AG10803 (cell line): ENCODE results near the gene MAG.

Source experiments
- DNase-seq: peaks from one replicate; pipeline ENCODE4 v3.0.0; 2010; ENCODE audit warnings: low read depth
- H3K4me3 ChIP-seq: 2 replicates; pipeline ENCODE4 v1.5.1; 2011; ENCODE audit warnings: mild to moderate bottlenecking, low read length, control low read depth
- TF ChIP-seq, protein P1 (sequence below): conservative IDR thresholded peaks from 2 replicates; pipeline ENCODE4 v1.5.1; 2011; ENCODE audit warnings: mild to moderate bottlenecking, low read length, control low read depth, inconsistent platforms

Gene MAG

DNA sequence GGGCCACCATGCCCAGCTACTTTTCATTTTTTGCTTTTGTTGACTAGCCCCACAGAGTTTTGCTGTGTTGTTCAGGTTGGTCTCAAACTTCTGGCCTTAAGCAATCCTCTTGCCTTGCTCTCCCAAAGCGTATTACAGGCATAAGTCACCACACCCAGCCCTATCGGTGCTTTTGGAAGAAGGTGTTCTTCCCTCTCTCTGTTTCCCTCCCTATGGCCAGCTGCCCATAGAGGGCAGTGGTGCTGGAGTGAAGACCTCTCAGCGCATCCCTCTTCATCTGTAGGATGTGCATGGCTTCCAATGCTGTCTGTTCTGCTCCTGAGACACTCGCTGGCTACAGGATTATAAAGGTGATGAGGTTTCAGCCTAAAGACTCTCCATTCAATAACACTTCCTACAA lies 35.7 kb downstream of the MAG start:
- TF ChIP-seq, protein P1, sequence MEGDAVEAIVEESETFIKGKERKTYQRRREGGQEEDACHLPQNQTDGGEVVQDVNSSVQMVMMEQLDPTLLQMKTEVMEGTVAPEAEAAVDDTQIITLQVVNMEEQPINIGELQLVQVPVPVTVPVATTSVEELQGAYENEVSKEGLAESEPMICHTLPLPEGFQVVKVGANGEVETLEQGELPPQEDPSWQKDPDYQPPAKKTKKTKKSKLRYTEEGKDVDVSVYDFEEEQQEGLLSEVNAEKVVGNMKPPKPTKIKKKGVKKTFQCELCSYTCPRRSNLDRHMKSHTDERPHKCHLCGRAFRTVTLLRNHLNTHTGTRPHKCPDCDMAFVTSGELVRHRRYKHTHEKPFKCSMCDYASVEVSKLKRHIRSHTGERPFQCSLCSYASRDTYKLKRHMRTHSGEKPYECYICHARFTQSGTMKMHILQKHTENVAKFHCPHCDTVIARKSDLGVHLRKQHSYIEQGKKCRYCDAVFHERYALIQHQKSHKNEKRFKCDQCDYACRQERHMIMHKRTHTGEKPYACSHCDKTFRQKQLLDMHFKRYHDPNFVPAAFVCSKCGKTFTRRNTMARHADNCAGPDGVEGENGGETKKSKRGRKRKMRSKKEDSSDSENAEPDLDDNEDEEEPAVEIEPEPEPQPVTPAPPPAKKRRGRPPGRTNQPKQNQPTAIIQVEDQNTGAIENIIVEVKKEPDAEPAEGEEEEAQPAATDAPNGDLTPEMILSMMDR: no peak
- H3K4me3 ChIP-seq: no peak overlapping the region
- no peak for DNase-seq

GRCh38 chr19:35328851-35329285 lies 36.9 kb downstream of the MAG start, which contains the start of gene CD22:
Gene CD22, plus strand, starts transcription at chr19:35329187. Its CDS starts 2,854 bp downstream, at chr19:35332041.
- no peak within 1 kb of the TSS for H3K4me3 ChIP-seq
- DNase-seq: no peak
- TF ChIP-seq, protein P1: no peak

GRCh38 chr19:35329323-35329722 lies 37.4 kb downstream of the MAG start:
- DNase-seq: no peak
- H3K4me3 ChIP-seq: no peak overlapping the region
- TF ChIP-seq, protein P1: no peak

GRCh38 chr19:35330475-35330874 lies 38.5 kb downstream of the MAG start:
- H3K4me3 ChIP-seq: no peak overlapping the region
- DNase-seq: no peak
- TF ChIP-seq, protein P1: no peak

DNA sequence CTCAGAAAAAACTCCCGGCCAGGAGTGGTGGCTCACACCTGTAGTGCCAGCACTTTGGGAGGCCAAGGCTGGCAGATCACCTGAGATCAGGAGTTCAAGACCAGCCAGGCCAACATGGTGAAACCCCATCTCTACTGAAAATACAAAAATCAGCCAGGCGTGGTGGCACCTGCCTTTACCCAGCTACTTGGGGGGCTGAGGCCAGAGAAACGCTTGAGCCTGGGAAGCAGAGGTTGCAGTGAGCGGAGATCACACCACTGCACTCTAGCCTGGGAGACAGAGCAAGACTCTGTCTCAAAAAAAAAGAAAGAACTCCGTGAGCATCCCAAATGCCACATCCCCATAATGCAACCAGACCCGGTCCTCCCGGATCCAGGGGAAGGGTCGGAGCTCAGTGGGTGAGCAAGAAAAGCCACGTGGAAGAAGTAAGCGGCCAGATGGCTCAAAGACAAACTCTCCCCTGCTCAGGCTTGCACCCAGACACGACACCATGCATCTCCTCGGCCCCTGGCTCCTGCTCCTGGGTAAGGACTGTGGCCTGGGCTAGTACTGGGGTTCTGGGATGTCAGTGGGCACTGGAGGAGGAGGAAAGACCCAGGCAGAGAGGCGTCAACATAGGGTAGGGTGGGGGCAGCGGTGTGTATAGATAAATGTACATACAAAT lies 39.7 kb downstream of the MAG start:
- no peak overlapping the region for H3K4me3 ChIP-seq
- no peak for DNase-seq
- TF ChIP-seq, protein P1: no peak

- TF ChIP-seq, protein P1: no peak
- H3K4me3 ChIP-seq: no peak overlapping the region
- DNase-seq: no peak
Observed at GRCh38 chr19:35332817-35333216, 40.9 kb downstream of the MAG start.

DNA sequence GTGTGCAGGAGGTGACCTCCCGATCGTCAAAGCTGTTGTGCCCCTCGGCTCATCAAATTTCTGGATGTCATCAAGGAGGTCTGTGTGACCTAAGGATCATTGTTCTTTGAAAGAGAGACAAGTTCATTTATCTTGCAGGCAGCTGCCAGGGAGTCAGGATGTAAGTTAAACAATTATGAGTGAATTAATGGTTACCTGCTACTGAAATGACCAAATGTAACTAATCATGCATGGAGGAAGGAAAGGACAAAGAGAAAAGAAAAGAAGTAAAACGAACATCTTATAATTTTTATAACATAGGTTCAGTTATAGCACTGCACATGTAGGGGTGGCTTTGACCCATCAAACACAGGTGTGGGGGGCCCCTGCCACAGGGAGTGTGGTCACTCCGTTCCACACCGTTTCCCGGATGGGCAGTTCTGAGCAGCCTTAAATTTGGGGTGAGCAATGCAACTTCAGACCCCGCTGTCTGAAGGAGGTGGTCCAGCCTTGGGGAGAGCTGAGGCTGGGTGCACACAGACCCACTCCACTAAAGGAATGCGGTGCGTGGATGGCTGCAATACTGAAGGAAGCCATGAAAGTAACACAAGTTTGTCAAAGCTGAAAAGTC lies 42.3 kb downstream of the MAG start:
- DNase-seq: no peak
- TF ChIP-seq, protein P1: no peak
- no peak overlapping the region for H3K4me3 ChIP-seq
